Endothelial cell (in vitro differentiated cells): ENCODE results near the gene CSTF1. TPM values are rescaled to one million over a fixed set of nuclear protein-coding genes. Genes with fewer than 3 reads are reported as not detected.

Experiments
- DNase-seq: peaks from one replicate; pipeline ENCODE4 v3.0.0; 2021; ENCODE audit warnings: low spot score
- H3K27ac Mint-ChIP-seq: one replicate; pipeline ENCODE4 v1.8.0; 2021; ENCODE audit warnings: mixed read lengths, inconsistent platforms; ENCODE audit not compliant: unreplicated experiment
- H3K27me3 Mint-ChIP-seq: one replicate; pipeline ENCODE4 v1.8.0; 2021; ENCODE audit warnings: mild to moderate bottlenecking, moderate library complexity, mixed read lengths, inconsistent platforms; ENCODE audit not compliant: unreplicated experiment
- H3K36me3 Mint-ChIP-seq: one replicate; pipeline ENCODE4 v1.8.0; 2021; ENCODE audit warnings: mild to moderate bottlenecking, low read depth, mixed read lengths, inconsistent platforms; ENCODE audit not compliant: unreplicated experiment
- H3K4me1 Mint-ChIP-seq: one replicate; pipeline ENCODE4 v1.8.0; 2021; ENCODE audit warnings: mild to moderate bottlenecking, mixed read lengths, inconsistent platforms; ENCODE audit not compliant: unreplicated experiment
- H3K4me3 Mint-ChIP-seq: one replicate; pipeline ENCODE4 v1.8.0; 2021; ENCODE audit warnings: mild to moderate bottlenecking, mixed read lengths, inconsistent platforms; ENCODE audit not compliant: unreplicated experiment
- H3K9me3 Mint-ChIP-seq: one replicate; pipeline ENCODE4 v1.8.0; 2021; ENCODE audit warnings: mixed read lengths, inconsistent platforms; ENCODE audit not compliant: unreplicated experiment
- total RNA-seq: library from RNA; stranded (reverse); fragmentation: NEBNext Ultra II Directional; extraction: Animal tissue kit (Norgen Biotek cat#: 25700); gene quantifications from one replicate; pipeline ENCODE4 v1.2.1, GENCODE V29; 2021; ENCODE audit not compliant: unreplicated experiment
- TF ChIP-seq, protein P1 (sequence below): fragments of 200-600 bp; sonication (generic); IDR thresholded peaks from one replicate; pipeline ENCODE4 v1.5.0; 2021; ENCODE audit warnings: antibody characterized with exemption; ENCODE audit not compliant: unreplicated experiment

The CSTF1 gene
- total RNA-seq, 1 donor from 2014 or later, result 42.0 TPM

DNA sequence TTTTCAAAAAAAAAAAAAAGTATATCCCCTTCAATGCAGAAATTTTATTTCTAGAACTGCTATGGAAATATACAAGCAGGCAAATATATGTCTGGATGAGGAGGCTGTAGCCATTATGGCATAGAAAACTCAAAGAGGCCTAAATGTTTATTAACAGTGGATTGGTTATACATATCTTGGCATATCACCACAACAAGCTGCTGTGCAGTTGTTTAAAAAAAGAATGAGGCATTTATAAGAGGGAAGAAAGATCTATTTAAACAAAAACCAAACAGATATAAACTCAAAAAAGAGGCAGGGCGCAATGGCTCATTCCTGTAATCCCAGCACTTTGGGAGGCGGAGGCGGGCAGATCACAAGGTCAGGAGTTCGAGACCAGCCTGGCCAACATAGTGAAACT is 45.8 kb downstream of the CSTF1 start:
- no peak overlapping the region for H3K4me3 Mint-ChIP-seq
- TF ChIP-seq, protein P1, sequence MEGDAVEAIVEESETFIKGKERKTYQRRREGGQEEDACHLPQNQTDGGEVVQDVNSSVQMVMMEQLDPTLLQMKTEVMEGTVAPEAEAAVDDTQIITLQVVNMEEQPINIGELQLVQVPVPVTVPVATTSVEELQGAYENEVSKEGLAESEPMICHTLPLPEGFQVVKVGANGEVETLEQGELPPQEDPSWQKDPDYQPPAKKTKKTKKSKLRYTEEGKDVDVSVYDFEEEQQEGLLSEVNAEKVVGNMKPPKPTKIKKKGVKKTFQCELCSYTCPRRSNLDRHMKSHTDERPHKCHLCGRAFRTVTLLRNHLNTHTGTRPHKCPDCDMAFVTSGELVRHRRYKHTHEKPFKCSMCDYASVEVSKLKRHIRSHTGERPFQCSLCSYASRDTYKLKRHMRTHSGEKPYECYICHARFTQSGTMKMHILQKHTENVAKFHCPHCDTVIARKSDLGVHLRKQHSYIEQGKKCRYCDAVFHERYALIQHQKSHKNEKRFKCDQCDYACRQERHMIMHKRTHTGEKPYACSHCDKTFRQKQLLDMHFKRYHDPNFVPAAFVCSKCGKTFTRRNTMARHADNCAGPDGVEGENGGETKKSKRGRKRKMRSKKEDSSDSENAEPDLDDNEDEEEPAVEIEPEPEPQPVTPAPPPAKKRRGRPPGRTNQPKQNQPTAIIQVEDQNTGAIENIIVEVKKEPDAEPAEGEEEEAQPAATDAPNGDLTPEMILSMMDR, result no peak
- peaks cover 14% of the 10 kb centered on the region for H3K4me1 Mint-ChIP-seq
- DNase-seq, result no peak
- no peaks in the 10 kb centered on the region for H3K36me3 Mint-ChIP-seq
- no peak overlapping the region for H3K27ac Mint-ChIP-seq
- H3K9me3 Mint-ChIP-seq, result no peaks in the 10 kb centered on the region
- no peaks in the 10 kb centered on the region for H3K27me3 Mint-ChIP-seq

DNA sequence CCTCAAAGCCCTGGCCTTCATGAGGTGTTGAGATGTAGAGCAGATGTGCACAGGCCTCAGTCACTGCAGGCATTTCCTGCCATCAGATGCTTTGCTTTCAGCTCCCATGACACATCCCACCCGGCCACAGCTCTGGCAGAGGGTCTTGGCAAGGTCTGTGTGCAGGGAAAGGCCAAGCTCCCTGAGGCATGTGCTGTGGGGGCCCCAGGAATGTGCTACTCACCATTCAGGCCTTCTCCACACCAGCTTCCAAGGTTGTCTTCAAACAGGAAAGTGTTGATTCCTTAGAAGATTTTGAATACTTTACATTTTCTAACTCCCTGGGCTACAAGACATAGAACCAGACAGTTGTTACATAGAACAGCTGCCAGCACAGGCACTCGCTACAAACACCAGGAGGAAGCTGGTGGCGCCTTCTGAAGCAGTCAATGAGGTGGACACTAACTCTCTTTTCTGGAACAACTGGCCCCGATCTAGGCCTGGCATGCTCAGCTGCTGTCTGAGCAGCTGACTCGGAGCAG is 47.4 kb downstream of the CSTF1 start:
- Mint-ChIP-seq H3K27ac (no peak overlapping the region), H3K27me3 (peaks cover 2% of the 10 kb centered on the region), H3K36me3 (no peaks in the 10 kb centered on the region), H3K4me1 (peaks cover 14% of the 10 kb centered on the region), H3K4me3 (no peak overlapping the region), H3K9me3 (no peaks in the 10 kb centered on the region)
- TF ChIP-seq, protein P1, result no peak
- DNase-seq, result no peak

DNA sequence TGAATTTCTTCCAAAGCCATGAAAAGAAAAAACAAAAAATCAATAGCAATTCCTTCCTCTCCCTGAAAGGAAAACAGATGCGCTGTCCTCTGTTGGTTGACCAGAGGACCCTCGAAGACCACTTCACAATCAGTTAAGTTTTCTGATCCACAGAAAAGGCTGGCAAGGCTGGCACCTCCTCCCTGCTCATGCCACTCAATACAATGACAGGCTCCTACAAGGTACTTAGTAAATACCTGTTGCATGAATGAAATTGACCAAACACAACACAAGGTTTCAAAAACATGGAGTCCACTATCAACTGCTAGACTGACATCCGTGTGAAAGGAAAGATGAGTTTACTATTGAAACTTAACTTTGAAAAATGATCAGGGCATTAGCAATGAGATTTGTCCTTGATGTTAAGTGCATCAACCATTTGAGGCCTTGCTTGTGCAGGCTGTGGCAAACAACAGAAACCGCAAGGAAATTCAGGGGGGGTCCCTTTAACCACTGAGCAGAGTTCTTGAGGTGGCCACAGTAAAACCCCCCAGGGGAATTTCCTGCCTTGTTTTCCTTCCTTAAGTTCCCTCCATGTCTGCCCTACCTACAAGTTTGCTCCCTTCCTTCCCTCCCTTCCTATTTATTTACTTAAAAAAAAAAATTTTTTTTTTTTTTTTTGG is 48.0 kb downstream of the CSTF1 start:
- no peaks in the 10 kb centered on the region for H3K9me3 Mint-ChIP-seq
- H3K4me3 Mint-ChIP-seq, result no peak overlapping the region
- H3K4me1 Mint-ChIP-seq, result peaks cover 14% of the 10 kb centered on the region

DNA sequence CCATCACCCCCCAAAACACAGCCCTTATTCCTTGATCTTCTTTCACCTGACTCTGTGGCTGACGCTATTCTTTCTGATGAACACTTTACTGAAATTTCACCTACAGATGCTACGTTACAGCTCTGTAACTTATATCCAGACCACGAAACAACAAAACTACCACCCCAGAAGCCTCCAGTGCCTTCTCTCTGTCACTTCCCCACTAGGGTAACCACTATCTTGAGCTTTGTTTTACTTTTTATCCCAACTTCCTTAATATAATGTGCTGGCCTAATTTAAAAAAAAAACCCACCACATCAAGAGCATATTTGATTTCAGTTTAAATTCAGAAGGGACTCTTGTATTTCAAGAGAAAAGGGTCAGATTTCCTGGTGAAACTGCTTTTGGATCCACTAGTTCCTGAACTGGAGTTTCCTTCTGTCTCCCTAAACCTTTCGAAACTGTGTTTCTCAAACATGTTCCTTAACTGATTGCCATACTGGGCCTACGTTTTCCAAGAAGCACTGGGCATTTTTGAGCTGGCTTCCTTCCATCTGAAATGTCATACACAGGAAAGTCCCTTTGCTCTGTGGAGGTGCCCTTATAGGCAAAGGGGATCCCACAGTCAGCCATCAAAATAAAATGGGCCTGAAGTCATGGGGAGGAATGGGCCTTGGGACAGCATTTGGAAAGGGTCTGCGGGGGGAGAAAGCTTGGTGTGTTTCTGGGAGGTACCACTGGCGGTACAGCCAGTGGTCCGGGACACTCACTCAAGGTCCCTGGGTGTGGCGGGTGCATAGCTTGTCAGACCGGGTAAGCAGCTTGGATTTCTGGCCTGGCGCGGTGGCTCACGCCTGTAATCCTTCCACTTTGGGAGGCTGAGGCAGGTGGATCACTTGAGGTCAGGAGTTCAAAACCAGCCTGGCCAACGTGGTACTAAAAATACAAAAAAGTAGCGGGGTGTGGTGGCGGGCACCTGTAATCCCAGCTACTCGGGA is 50.2 kb downstream of the CSTF1 start:
- no peak for DNase-seq
- Mint-ChIP-seq H3K9me3 (no peaks in the 10 kb centered on the region), H3K36me3 (no peaks in the 10 kb centered on the region), H3K27me3 (peaks cover 6% of the 10 kb centered on the region), H3K4me1 (peaks cover 17% of the 10 kb centered on the region), H3K4me3 (no peak overlapping the region), H3K27ac (no peak overlapping the region)
- TF ChIP-seq, protein P1, result no peak

More for the DNA sequence above, 48.0 kb downstream of the CSTF1 start:
- H3K36me3 Mint-ChIP-seq, result no peaks in the 10 kb centered on the region
- no peak overlapping the region for H3K27ac Mint-ChIP-seq
- no peak for DNase-seq
- peaks cover 2% of the 10 kb centered on the region for H3K27me3 Mint-ChIP-seq
- TF ChIP-seq, protein P1, result no peak
